GM18505 (cell line): Measurements from ENCODE around the gene WDR18.
A peak's percentile ranks its signal among the peaks of the same experiment; 100 is the strongest.

ENCODE experiments used
- ATAC-seq: cut with Tn5 transposase; IDR thresholded peaks from one replicate; pipeline ENCODE4 v1.9.1; 2021; ENCODE audit not compliant: unreplicated experiment
- POLR2A ChIP-seq: IDR thresholded peaks from 4 replicates; pipeline ENCODE4 v1.6.1; 2011; ENCODE audit warnings: borderline replicate concordance; ENCODE audit not compliant: insufficient read depth, insufficient read length; ENCODE audit errors: extremely low read depth

The WDR18 gene

DNA sequence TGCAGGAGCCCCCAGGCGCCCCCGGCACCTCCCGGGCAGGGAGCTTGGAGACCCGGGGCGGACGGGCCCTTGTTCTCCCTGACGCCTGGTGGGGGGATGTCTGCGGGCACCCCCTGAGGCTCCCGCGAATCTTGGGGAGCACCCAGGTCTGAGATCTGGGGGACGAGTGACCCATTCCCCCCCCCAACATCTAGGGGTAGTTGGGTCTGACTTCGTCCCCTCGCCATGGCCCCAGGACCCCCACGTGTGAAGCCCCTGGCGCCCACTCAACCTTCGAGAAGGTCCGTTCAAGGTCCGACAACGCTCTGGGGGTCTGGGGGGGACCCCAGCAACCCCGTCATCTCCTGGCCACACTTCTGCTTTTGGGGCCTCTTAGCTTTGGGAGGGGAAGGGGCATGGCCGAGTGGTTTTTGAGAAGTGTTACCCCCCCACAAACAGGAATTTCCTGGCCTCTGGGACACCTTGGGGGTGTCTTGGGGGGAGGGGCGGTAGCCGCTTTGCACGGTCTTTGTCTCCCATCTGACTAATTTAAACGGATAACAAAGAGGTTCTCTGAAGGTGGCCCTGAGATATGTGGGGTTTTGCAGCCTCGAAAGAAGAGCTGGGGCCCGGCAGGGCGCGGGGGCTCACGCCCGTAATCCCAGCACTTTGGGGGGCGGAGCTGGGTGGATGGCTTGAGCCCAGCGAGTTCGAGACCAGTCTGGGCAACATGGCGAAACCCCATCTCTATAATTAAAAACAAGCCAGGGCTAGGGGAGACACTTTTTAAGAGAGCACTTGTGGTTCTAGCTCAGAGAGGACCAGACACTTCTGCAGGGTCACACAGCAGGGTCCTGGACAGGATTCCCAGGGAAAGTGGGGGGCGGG, 42.9 kb downstream of the WDR18 start:
- no peak for TF ChIP-seq POLR2A
- ATAC-seq: peak; percentile 34

DNA sequence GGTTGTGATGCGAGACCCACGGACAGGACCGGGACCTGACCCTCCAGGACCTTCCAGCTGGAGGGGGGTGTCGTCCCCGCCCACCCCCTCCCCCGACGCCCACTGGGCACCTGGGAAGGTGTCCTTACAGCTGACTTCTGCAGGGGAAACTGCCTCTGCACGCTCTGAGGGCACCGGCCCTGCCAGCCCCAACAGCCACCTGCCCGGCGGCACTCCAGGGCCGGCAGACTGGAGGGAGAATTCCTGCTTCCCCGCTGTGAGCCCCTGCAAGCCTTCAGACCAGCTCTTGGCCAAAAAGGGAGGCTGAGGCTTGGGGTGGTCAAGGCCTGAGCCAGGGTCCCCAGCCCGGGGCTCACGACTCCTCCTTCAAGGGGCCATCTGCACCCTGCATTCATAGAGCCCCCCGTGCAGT, 43.5 kb downstream of the WDR18 start:
- no peak for ATAC-seq
- no peak for TF ChIP-seq POLR2A

DNA sequence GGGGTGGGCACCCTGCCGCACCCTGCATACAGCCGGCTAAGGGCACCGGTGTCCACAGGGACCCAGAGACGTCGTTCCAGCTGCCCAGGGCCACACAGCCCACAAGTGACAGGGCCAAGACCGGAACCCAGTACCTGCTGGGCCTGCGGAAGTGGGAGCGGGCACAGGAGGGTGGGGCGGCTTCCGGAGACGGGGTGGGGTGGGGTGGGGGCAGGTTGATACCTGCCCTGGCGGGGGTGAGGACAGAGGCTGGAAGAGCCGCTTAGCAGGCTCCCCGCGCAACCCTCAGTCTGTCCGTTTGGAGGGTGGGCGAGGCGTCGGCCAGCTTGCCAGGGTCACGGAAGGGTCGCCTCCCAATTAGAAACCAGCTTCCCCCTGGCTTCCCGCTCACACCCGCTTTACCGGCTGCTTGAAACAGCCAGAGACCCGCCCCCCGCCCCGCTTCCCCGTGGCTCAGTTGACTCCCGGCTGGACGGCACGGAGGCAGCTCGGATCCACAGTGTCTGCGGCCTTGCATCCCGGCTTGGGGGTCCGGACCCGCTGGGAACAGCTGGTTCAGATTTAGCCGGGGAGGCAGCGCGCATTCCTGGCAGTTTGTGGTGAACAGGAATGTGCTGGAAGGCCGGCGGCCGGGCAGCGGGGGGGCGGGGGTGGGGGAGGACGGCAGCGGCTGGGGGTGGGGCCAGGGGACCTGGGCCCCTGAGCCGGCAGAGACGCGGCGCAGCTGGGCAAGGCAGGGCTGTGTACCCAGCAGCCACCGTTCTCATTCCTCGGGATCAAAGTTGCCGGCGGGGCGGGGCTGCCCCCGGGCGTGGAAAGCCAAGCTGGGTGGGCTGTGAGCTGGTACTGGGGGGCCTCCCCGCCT, 44.1 kb downstream of the WDR18 start:
- no peak for ATAC-seq
- peak; percentile 63 for TF ChIP-seq POLR2A

DNA sequence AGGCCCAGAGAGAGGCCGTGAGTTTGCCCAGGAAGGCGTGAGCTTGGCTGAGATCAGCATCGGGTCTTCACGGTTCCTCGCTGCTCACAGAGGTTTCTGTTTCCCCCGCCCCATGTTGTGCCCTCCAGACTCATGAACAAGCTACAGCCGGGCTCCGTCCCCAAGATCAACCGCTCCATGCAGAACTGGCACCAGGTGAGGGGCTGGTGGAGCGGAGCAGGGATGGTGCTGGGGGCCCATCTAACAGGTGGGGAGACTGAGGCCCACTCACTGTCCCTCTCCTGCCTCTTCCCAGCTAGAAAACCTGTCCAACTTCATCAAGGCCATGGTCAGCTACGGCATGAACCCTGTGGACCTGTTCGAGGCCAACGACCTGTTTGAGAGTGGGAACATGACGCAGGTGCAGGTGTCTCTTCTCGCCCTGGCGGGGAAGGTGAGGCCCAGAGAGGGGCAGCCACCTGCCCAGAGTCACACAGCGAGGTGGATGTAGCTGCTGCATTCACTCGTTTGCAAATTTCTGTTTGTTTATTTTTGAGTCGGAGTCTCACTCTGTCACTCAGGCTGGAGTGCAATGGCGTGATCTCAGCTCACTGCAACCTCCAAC, 48.2 kb downstream of the WDR18 start:
- no peak for TF ChIP-seq POLR2A
- no peak for ATAC-seq

DNA sequence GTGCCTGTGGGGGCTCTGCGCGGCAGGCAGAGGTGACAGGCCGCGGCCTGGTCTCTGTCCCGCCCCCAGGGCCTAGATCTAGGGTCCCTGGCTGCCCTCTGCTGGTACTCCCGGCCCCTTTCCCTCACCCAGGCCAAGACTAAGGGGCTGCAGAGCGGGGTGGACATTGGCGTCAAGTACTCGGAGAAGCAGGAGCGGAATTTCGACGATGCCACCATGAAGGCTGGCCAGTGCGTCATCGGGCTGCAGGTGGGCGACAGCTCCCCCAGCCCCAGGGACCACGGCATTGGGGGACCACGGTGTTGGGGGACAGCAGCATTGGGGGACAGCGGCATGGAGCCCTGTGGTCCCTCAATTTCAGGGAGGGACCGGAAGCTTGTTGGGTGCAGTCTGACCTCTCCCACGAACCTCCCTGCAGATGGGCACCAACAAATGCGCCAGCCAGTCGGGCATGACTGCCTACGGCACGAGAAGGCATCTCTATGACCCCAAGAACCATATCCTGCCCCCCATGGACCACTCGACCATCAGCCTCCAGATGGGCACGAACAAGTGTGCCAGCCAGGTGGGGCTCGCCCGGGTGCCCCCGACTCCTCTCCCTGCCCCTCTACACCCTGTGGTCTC, 52.0 kb downstream of the WDR18 start:
- ATAC-seq: no peak
- TF ChIP-seq POLR2A: no peak

DNA sequence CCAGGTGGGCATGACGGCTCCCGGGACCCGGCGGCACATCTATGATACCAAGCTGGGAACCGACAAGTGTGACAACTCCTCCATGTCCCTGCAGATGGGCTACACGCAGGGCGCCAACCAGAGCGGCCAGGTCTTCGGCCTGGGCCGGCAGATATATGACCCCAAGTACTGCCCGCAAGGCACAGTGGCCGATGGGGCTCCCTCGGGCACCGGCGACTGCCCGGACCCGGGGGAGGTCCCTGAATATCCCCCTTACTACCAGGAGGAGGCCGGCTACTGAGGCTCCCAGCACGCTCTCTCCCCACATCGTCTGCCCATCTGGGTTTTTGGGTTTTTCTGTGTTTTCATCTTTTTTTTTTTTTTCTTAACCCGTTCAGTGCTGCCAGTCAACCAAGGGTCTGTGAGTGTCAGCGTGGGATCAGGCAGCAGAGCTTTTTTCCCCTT, 53.5 kb downstream of the WDR18 start:
- TF ChIP-seq POLR2A: no peak
- ATAC-seq: no peak

DNA sequence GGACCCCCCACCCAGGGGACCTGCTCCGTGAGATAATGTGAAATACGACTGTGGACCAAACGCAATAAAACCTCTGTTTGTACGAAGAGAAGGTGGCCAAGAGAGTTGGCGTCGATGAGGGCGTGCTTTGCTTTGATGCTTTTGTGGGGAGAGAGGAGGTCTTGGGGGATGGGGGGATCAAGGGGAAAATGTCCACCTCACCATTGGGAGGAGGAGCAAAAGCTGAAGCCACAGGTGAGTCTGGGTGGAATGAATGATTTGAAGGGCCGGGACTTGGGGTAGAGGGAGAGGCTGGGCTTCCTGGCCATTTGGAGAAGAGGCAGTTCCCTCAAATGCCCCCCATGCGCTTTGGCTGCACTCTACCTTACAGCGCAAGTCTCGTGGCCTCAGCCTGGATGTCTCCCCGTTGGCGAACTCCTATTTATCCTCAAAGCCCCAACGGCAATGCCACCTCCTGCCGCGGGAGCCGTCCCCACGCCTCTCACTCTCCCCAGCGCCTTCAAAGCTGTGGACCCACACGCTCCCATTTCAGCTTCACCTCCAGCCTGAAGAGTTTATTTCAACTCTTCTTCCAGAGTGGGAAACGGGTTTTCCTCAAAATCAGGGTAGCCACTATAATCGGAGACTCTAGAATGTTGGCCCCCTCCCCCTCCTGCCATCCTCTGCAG, 55.0 kb downstream of the WDR18 start:
- TF ChIP-seq POLR2A: no peak
- no peak for ATAC-seq

- ATAC-seq: peak; percentile 70
- peak; percentile 61 for TF ChIP-seq POLR2A
Measured at GRCh38 chr19:1039646-1040475, 55.7 kb downstream of the WDR18 start, which contains the start of gene ABCA7. TSS of gene ABCA7 (plus strand) at chr19:1040107. CDS start at chr19:1041362, 1,255 bp downstream.

DNA sequence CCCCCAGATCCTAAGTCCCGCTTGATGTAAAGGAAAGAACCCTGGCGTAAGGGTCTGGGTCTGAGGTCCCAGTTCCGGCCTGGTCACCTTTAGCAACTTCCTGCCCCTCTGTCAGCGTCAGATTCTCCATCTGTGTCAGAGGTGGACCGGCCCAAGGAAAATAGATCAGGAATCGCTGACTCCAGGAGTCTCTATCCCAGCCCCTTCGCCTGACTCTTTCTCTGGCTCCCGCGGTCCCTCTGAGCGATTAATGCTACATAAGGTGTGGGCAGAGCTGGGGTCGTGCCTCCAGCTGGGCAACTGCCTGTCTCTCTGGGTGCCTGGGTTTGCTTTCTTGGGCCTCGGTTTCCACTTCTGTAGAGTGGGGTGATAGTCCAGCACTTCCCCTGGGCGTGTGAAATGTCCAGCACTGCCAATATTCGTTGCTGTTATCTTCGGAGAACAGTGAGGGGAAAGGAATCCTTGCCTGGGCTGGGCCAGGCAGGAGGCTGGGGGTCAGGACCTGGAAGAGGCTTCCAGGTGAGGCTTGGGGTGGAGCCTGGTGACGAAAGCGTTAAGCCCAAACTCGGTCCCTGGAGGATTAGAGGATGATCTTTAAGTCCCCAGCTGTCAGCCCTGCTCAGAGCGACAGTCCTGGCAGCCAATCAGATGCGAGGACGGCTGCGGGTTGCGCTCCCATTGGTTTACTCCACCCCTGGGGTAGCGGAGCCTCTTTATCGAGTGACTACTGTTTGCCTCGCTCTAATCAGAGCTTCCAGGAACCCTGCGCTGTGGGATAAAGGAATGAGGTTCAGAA, 56.5 kb downstream of the WDR18 start:
- peak; percentile 28 for ATAC-seq
- TF ChIP-seq POLR2A: no peak

DNA sequence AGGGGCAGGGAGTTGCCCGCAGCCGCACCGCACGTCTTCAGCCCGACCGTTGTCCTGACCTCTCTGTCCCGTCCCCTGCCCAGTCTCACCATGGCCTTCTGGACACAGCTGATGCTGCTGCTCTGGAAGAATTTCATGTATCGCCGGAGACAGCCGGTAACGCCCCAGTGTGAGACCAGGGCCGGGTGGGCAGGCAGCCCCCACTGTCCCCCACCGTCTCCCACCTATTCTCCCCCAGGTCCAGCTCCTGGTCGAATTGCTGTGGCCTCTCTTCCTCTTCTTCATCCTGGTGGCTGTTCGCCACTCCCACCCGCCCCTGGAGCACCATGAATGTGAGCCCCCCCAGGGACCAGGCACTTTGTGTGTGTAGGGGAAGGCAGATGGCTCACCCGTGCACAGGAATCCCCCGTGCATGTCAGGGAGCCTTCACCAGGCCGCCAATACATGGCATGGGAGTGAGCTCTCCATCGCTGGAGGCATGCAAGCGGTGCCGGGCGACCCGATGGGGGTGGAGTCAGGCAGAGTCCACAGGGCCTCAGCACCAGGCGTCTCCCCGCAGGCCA, 57.2 kb downstream of the WDR18 start:
- no peak for ATAC-seq
- no peak for TF ChIP-seq POLR2A
